PFSK-1 (cell line): Measurements from ENCODE around the gene SH2D5.
A peak's percentile ranks its signal among the peaks of the same experiment; 100 is the strongest.

Experiments used
- FOXP2 ChIP-seq: optimal IDR thresholded peaks from 2 replicates; pipeline ENCODE3; 2011; ENCODE audit warnings: borderline replicate concordance, control low read depth, inconsistent platforms; ENCODE audit not compliant: insufficient read depth; ENCODE audit errors: extremely low read length, extremely low read depth
- POLR2AphosphoS5 ChIP-seq: IDR thresholded peaks from 2 replicates; pipeline ENCODE4 v1.6.1; 2012; ENCODE audit warnings: low read depth, mild to moderate bottlenecking, control low read depth, low read length, moderate library complexity
- SIN3A ChIP-seq: IDR thresholded peaks from 2 replicates; pipeline ENCODE4 v1.6.1; 2012; ENCODE audit warnings: mild to moderate bottlenecking, low read length, moderate library complexity, borderline replicate concordance; ENCODE audit not compliant: insufficient read depth
- TAF1 ChIP-seq: IDR thresholded peaks from 2 replicates; pipeline ENCODE4 v1.6.1; 2012; ENCODE audit warnings: low read length, control low read depth, borderline replicate concordance; ENCODE audit not compliant: insufficient read depth
- TF ChIP-seq, protein P1 (sequence below), 2 experiments: IDR thresholded peaks; 2 replicates each; pipeline versions ENCODE4 v1.6.1 to v1.8.0; 2011 to 2012; ENCODE audit warnings: low read depth in 2 of 2, low read length in 2 of 2, control low read depth in 1 of 2, inconsistent platforms in 1 of 2, mild to moderate bottlenecking in 1 of 2, moderate library complexity in 1 of 2; ENCODE audit not compliant: insufficient read depth in 1 of 2

The SH2D5 gene

GRCh38 chr1:20696397-20697333 is 35.8 kb downstream of the SH2D5 start:
- peak; percentile 53; the same call in 1 of the 2 replicates for TF ChIP-seq POLR2AphosphoS5
- TF ChIP-seq TAF1 = no peak
- TF ChIP-seq FOXP2 = peak; percentile 83
- no peak for TF ChIP-seq SIN3A
- TF ChIP-seq, protein P1, sequence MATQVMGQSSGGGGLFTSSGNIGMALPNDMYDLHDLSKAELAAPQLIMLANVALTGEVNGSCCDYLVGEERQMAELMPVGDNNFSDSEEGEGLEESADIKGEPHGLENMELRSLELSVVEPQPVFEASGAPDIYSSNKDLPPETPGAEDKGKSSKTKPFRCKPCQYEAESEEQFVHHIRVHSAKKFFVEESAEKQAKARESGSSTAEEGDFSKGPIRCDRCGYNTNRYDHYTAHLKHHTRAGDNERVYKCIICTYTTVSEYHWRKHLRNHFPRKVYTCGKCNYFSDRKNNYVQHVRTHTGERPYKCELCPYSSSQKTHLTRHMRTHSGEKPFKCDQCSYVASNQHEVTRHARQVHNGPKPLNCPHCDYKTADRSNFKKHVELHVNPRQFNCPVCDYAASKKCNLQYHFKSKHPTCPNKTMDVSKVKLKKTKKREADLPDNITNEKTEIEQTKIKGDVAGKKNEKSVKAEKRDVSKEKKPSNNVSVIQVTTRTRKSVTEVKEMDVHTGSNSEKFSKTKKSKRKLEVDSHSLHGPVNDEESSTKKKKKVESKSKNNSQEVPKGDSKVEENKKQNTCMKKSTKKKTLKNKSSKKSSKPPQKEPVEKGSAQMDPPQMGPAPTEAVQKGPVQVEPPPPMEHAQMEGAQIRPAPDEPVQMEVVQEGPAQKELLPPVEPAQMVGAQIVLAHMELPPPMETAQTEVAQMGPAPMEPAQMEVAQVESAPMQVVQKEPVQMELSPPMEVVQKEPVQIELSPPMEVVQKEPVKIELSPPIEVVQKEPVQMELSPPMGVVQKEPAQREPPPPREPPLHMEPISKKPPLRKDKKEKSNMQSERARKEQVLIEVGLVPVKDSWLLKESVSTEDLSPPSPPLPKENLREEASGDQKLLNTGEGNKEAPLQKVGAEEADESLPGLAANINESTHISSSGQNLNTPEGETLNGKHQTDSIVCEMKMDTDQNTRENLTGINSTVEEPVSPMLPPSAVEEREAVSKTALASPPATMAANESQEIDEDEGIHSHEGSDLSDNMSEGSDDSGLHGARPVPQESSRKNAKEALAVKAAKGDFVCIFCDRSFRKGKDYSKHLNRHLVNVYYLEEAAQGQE (IDR thresholded peaks at IDR 0.05; ENCODE audit: insufficient read depth in 1 of 2, low read depth in 2 of 2, low read length in 2 of 2) = no peak

DNA sequence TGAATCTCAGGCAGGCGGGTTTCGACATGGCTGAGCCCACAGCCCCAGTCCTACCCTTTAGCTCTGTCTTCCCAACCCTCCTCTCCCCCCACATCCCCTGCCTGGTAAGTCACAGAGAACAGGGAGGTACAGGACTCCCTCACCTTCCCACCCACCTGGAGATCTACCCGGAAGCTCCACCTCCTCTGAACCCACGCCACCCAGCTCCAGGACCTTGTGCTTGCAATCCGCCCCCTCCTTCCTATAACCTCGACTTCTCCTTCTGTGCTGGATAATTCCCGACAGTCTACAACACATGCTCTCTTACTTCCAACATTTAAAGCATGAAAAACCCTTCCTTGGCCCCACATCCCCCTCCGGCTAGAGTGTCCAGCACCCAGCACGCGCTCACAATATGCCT is 37.0 kb downstream of the SH2D5 start:
- TF ChIP-seq SIN3A (no peak), TAF1 (no peak), FOXP2 (no peak), POLR2AphosphoS5 (no peak)
- TF ChIP-seq, protein P1 (IDR thresholded peaks at IDR 0.05; ENCODE audit: insufficient read depth in 1 of 2, low read depth in 2 of 2, low read length in 2 of 2) = no peak

- TF ChIP-seq TAF1 = no peak
- no peak for TF ChIP-seq POLR2AphosphoS5
- TF ChIP-seq FOXP2 = no peak
- no peak for TF ChIP-seq SIN3A
- TF ChIP-seq, protein P1 (IDR thresholded peaks at IDR 0.05; ENCODE audit: insufficient read depth in 1 of 2, low read depth in 2 of 2, low read length in 2 of 2) = no peak
These were observed 38.9 kb downstream of the SH2D5 start for GRCh38 chr1:20693623-20694022.

GRCh38 chr1:20691872-20692271 is 40.6 kb downstream of the SH2D5 start:
- TF ChIP-seq POLR2AphosphoS5 = no peak
- no peak for TF ChIP-seq TAF1
- TF ChIP-seq, protein P1 (IDR thresholded peaks at IDR 0.05; ENCODE audit: insufficient read depth in 1 of 2, low read depth in 2 of 2, low read length in 2 of 2) = no peak
- TF ChIP-seq FOXP2 = no peak
- TF ChIP-seq SIN3A = no peak
